ENCODE results near the gene MTA3. TPM values are rescaled to one million over a fixed set of nuclear protein-coding genes. Genes with fewer than 3 reads are reported as not detected.
"Not testable (repeated sequence)": the region's sequence is repeated elsewhere in the genome, so short reads cannot be mapped to it uniquely, and the experiment has no call there.

The MTA3 gene
- polyA plus RNA-seq, 3 donors: 69.0 to 78.7 (median 75.3) TPM

DNA sequence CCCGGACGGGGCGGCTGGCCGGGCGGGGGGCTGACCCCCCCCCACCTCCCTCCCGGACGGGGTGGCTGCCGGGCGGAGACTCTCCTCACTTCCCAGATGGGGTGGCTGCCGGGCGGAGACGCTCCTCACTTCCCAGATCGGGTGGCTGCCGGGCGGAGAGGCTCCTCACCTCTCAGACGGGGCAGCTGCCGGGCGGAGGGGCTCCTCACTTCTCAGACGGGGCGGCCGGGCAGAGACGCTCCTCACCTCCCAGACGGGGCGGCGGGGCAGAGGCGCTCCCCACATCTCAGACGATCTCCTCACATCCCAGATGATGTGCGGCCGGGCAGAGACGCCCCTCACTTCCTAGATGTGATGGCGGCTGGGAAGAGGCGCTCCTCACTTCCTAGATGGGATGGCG is 37.7 kb downstream of the MTA3 start:
- not testable (repeated sequence) for DNase-seq (ENCODE audit: low read depth in 3 of 3, low spot score in 2 of 3)

GRCh38 chr2:42607101-42607637 is 38.7 kb downstream of the MTA3 start:
- DNase-seq (ENCODE audit: low read depth in 3 of 3, low spot score in 2 of 3): no peak

DNA sequence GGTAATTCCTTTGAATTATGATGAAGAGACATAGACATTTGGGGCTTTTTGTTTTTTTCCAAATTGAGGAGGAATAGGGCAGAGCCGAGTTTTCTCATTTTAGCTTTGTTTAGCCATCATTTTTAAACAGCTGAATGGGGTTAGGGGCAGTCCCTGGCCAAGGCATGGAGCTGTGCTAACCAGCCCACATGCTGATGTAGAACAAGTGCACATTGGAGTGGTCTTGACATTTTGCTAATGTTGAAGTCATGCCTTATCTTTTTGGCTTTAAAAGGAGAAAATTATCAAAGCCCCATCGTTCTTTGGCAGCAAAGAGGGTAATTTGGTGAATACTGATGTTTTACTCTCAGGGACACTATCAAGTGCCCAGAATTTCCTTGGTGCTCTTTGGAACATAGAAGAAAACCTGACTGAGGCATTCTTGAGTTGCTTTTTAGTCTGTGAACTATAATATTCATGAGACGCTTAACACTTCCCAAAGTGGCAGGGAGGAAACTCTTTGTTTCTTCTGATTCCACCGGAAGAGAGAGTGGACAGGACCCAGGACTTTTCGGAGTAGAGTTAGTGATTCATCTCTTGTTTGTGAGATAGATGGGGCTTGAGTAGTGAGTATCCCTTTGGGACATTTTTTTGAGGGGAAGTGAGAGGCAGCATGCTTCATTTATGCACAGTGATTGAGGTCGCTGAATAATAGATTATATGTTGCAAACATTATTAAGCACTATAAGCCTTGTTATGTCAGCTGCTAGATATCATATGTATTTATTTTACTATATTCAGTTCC is 45.0 kb downstream of the MTA3 start:
- DNase-seq (ENCODE audit: low read depth in 3 of 3, low spot score in 2 of 3): no peak

DNA sequence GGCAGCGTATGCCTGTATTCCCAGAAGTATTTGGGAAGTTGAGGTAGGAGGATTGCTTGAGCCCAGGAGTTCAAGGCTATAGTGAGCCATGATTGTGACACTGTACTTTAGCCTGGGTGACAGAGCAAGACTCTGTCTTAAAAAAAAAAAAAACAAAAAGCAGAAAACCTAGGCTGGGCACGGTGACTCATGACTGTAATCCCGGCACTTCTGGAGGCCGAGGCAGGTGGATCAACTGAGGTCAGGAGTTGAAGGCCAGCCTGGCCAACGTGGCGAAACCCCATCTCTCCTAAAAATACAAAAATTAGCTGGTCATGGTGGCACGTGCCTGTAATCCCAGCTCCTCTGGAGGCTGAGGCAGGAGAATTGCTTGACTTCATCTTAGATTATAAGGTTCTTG is 46.4 kb downstream of the MTA3 start:
- DNase-seq (ENCODE audit: low read depth in 3 of 3, low spot score in 2 of 3): no peak

GRCh38 chr2:42618116-42618515 is 49.7 kb downstream of the MTA3 start:
- no peak for DNase-seq (ENCODE audit: low read depth in 3 of 3, low spot score in 2 of 3)

DNA sequence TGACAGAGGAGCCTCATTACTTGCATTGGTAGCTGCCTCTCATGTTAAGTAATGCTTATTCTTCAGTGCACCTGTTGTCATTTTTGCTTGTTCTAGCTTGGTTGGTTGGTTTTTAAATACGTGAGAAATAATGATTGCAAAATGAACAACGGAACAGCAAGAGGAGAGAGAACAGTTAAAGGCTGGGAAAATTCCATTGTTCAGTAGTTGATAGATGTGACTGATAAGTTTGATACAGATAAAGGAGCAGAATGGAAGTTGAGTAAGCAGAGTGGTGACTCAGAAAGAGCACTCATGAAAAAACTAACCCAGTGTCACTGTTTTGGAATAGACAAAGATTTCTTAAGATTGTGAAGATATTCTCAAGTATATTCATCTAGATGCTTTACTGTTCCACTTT is 50.5 kb downstream of the MTA3 start:
- DNase-seq (ENCODE audit: low read depth in 3 of 3, low spot score in 2 of 3): no peak

DNA sequence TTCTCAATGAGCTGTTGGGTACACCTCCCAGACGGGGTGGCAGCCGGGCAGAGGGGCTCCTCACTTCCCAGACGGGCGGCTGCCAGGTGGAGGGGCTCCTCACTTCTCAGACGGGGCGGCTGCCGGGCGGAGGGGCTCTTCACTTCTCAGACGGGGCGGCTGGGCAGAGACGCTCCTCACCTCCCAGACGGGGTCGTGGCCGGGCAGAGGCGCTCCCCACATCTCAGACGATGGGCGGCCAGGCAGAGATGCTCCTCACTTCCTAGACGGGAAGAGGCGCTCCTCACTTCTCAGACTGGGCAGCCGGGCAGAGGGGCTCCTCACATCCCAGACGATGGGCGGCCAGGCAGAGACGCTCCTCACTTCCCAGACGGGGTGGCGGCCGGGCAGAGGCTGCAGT is 53.2 kb downstream of the MTA3 start:
- DNase-seq (ENCODE audit: low read depth in 3 of 3, low spot score in 2 of 3): not testable (repeated sequence)

DNA sequence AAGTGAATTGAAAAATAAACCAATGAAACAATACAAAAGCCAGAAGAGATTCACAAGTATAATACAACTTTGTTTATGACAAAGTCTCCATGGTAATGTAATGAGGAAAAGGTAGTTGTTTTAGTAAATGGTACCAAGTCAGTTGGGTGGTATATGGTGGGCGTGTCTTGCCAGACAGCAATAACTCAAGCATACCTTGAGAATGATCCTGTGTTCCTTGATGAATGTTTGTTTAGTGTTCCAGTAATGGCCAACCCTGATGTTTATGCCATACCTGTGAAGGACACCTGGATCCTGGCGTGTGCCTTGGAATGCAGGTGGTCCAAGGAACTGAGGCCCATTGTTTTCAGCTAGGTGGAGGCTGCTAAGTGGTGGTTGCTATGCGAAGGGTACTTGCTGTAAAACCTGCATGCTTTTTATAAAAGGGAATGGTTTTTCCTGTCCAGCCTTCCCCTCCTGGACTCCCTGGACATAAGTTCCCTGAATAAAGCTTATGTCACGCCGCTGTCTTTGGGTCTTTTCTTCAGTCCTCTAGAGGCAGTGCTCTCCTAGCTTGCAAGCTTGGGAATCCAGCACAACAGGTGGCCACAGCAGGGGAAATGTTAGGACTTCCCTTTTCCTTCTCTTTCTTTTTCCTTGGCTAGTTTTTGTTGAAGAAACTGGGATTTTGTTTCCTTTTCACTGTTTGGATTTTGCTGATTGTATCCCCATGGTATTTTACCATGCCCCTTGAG is 54.7 kb downstream of the MTA3 start:
- DNase-seq (ENCODE audit: low read depth in 3 of 3, low spot score in 2 of 3): no peak

DNA sequence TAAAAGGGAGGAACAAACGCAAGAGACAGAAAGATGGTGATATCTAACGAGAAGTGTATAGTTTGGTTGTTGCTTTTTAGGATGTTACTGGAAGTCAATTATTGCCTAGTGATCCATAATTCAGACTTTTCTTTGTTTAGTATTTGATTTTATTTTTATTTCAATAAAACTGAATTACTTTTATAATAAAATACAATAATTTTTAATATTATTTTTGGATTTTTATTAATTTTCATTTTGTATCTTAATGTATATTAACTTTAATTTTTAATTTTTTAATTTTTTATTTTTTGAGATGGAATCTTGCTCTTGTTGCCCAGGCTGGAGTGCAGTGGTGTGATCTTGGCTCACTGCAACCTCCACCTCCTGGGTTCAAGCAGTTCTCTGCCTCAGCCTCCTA is 55.6 kb downstream of the MTA3 start:
- DNase-seq (ENCODE audit: low read depth in 3 of 3, low spot score in 2 of 3): no peak

- DNase-seq (ENCODE audit: low read depth in 3 of 3, low spot score in 2 of 3): not testable (repeated sequence)
These were observed 59.6 kb downstream of the MTA3 start for GRCh38 chr2:42628024-42628423.

DNA sequence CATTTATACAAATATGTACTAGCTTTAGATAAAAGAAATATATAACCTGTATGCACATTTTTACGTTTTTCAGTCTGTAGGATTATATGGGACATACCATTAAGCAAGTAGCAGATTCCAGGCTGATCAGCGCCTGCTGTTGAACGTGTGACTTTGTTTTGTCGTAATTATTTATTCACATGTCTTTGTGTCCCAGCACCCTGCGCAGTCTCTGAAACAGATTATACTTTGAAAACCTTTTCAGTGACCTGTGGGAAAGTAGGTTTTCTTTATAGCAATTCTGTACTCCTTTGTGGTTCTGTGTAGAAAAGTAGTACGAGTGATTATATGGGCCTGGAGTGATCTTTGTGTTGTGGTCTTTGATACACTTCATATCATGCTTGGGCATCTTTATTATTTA is 68.5 kb downstream of the MTA3 start:
- DNase-seq (ENCODE audit: low read depth in 3 of 3, low spot score in 2 of 3): no peak

GRCh38 chr2:42638080-42638784 is 69.8 kb downstream of the MTA3 start:
- DNase-seq (ENCODE audit: low read depth in 3 of 3, low spot score in 2 of 3): no peak

DNA sequence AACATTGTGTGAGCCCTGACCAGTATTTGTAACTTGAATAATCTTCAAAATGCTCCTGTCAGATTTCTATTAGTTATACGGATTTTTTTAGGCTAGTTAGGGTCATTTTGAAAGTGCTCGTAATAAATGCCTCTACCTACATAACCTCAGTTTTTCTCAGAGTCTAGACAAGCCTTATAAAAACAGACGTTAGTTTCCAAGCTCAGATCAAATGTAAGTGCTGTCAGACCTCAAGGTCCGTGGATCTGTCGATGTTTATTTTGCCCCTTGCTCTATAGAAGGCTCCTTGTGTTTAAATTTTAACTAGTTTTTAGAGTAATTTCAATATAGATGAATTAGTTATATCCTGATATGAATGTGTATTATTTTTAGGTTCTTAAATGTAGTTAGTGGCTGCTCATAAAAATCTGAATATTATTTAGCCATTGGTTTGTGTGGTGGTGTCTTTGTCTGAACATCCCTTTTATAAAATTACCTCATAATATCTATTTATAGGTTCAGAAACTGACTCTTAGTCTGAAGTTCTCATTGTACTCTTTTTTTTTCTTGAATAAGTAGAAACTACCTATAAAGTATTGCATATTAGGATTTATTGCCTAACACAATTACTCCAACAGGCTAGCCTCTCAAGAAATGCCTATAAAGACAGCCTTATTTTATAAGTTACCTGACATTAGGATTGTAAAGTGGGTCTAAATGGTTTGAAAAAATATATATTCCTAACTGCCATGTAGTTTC is 71.1 kb downstream of the MTA3 start:
- DNase-seq (ENCODE audit: low read depth in 3 of 3, low spot score in 2 of 3): no peak

GRCh38 chr2:42640261-42640660 is 71.8 kb downstream of the MTA3 start:
- no peak for DNase-seq (ENCODE audit: low read depth in 3 of 3, low spot score in 2 of 3)

DNA sequence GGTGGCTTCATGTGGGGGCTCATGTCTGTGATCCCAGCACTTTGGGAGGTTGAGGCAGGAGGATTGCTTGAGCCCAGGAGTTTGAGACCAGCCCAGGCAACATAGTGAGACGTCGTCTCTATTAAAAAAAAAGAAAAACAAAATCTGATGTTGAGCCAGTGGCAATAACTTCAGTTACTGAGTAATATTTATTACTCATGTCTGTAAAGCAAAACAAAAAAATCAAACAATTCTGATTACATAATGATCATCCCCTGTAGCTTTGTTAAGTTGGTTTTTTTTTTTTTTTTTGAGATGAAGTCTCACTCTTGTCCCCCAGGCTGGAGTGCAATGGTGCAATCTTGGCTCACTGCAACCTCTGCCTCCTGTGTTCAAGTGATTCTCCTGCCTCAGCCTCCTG is 73.9 kb downstream of the MTA3 start:
- not testable (repeated sequence) for DNase-seq (ENCODE audit: low read depth in 3 of 3, low spot score in 2 of 3)

DNA sequence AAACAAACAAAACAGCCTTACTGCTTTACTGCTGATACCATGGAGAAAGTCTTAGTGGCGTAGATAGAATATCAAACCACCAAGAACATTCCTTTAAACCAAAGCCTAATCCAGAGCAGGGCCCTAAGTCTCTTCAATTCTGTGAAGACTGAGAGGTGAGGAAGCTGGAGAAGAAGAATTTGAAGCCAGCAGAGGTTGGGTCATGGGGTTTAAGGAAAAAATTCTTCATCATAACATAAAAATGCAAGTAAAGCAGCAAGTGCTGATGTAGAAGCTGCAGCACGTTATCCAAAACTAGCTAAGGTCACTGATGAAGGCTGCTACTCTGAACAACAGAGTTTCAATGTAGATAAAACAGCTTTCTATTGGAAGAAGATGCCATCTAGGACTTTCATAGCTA is 77.1 kb downstream of the MTA3 start:
- DNase-seq (ENCODE audit: low read depth in 3 of 3, low spot score in 2 of 3): no peak

DNA sequence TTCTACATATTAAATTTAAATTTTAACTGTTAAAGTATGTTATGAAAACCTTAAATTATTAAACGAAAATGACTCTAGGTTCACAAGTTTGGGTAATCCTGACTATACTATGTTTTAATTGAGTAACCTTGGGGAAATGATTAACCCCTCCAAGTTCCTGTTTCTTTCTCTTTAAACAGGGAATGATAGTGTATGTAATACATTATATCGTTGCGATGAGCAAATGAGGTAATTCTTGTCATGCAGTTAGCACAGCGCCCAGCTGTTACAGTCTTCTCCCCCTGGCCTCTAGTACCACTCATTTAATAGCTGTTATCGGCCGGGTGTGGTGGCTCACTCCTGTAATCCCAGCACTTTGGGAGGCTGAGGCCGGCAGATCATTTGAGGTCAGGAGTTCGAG is 80.4 kb downstream of the MTA3 start:
- DNase-seq (ENCODE audit: low read depth in 3 of 3, low spot score in 2 of 3): no peak

GRCh38 chr2:42651057-42651456 is 82.6 kb downstream of the MTA3 start:
- DNase-seq (ENCODE audit: low read depth in 3 of 3, low spot score in 2 of 3): no peak

- no peak for DNase-seq (ENCODE audit: low read depth in 3 of 3, low spot score in 2 of 3)
These were observed 83.7 kb downstream of the MTA3 start for GRCh38 chr2:42652086-42652485.

- DNase-seq (ENCODE audit: low read depth in 3 of 3, low spot score in 2 of 3): no peak
These were observed 84.6 kb downstream of the MTA3 start for GRCh38 chr2:42653039-42653438.

Data from right renal cortex interstitium (tissue), 3 donors.